A673 (cell line): ENCODE data around the gene TP53I13. TPM values are rescaled to one million over a fixed set of nuclear protein-coding genes. Genes with fewer than 3 reads are reported as not detected.

Experiments
- BruUV-seq: library from RNA; stranded (reverse); fragments of 400-500 nt; replicated peaks from 2 replicates; lab custom pipeline; 2021; lab: Mats Ljungman, UMichigan
- CTCF ChIA-PET: fragments of 300-600 bp; sonication (Branson Sonifier 250); formaldehyde crosslinking; loops from one replicate; lab custom pipeline; 2022; ENCODE audit warnings: antibody characterized with exemption; lab: Charles Lee
- POLR2A ChIA-PET: fragments of 300-600 bp; sonication (Branson Sonifier 250); formaldehyde crosslinking; loops from one replicate; lab custom pipeline; 2022; ENCODE audit warnings: antibody characterized with exemption; ENCODE audit not compliant: low non-redundant PET; lab: Charles Lee
- DNase-seq: peaks from one replicate; pipeline ENCODE4 v3.0.0-alpha.2; 2015; ENCODE audit warnings: low spot score
- H3K27ac ChIP-seq: fragments of 200-600 bp; sonication (generic); 2 replicates; pipeline ENCODE4 v1.5.1; 2016; ENCODE audit warnings: mixed run types, low read depth, mild to moderate bottlenecking, mixed read lengths, antibody characterized with exemption, low read length; ENCODE audit not compliant: poor library complexity, severe bottlenecking
- H3K27me3 ChIP-seq: fragments of 200-600 bp; sonication (generic); replicated peaks from 2 replicates; pipeline ENCODE4 v1.6.1; 2017; ENCODE audit warnings: mixed run types, low read depth, mild to moderate bottlenecking, mixed read lengths, antibody characterized with exemption, low read length; ENCODE audit not compliant: insufficient read depth, poor library complexity
- H3K36me3 ChIP-seq: fragments of 200-600 bp; sonication (generic); 2 replicates; pipeline ENCODE4 v1.6.1; 2016; ENCODE audit warnings: mixed run types, mild to moderate bottlenecking, mixed read lengths, antibody characterized with exemption, low read length; ENCODE audit not compliant: insufficient read depth, poor library complexity, severe bottlenecking
- H3K4me1 ChIP-seq: fragments of 200-600 bp; sonication (generic); 2 replicates; pipeline ENCODE4 v1.6.1; 2017; ENCODE audit warnings: mixed run types, mild to moderate bottlenecking, mixed read lengths, antibody characterized with exemption, low read length; ENCODE audit not compliant: insufficient read depth, poor library complexity, severe bottlenecking
- H3K4me3 ChIP-seq: fragments of 200-600 bp; sonication (generic); 2 replicates; pipeline ENCODE4 v1.5.1; 2016; ENCODE audit warnings: low read depth, mixed run types, mild to moderate bottlenecking, mixed read lengths, low read length; ENCODE audit not compliant: poor library complexity, severe bottlenecking
- H3K9me3 ChIP-seq: fragments of 200-600 bp; sonication (generic); 2 replicates; pipeline ENCODE4 v1.6.1; 2016; ENCODE audit warnings: mixed run types, low read depth, mild to moderate bottlenecking, mixed read lengths, antibody characterized with exemption, low read length; ENCODE audit not compliant: poor library complexity, severe bottlenecking
- CTCF ChIP-seq: fragments of 300-800, 200-600 bp; sonication (generic); conservative IDR thresholded peaks from 2 replicates; pipeline ENCODE4 v1.5.1; 2017; ENCODE audit warnings: low read depth, mild to moderate bottlenecking, antibody characterized with exemption, low read length, moderate library complexity, mixed read lengths
- EZH2 ChIP-seq: fragments of 200-600 bp; sonication (generic); IDR thresholded peaks from 2 replicates; pipeline ENCODE4 v1.6.1; 2017; ENCODE audit warnings: borderline replicate concordance, low read depth, mild to moderate bottlenecking, mixed read lengths, antibody characterized with exemption, low read length; ENCODE audit not compliant: poor library complexity, severe bottlenecking
- intact Hi-C: fragments of 100-400 bp; cut with micrococcal nuclease; formaldehyde crosslinking; loops from one replicate; pipeline ENCODE4 v1.10.0; 2022; ENCODE audit not compliant: unreplicated experiment
- total RNA-seq: library from RNA; stranded (reverse); gene quantifications from 2 replicates; pipeline ENCODE4 v1.2.3, GENCODE V29; 2021

The TP53I13 gene
- total RNA-seq, 1 experiment from 2014 or later, result 34.6 TPM

- TF ChIP-seq CTCF (no peak), EZH2 (no peak)
- no peak for DNase-seq
- Histone ChIP-seq H3K36me3 (peaks cover 57% of the 10 kb centered on the region), H3K4me1 (peaks cover 34% of the 10 kb centered on the region), H3K4me3 (no peak overlapping the region), H3K27me3 (no peaks in the 10 kb centered on the region), H3K27ac (no peak overlapping the region), H3K9me3 (no peaks in the 10 kb centered on the region)
- CTCF ChIA-PET, result no interaction called here
- BruUV-seq, result no TSS peak
- POLR2A ChIA-PET, result no interaction called here
- intact Hi-C loops, result loop anchor here (5.0 kb wide), 1 partner anchor 350 kb away; the partner anchor contains the start of gene SSH2
Observed at GRCh38 chr17:29582772-29583171, 14.3 kb downstream of the TP53I13 start.

GRCh38 chr17:29583324-29584248 lies 15.1 kb downstream of the TP53I13 start:
- Histone ChIP-seq H3K4me1 (peaks cover 33% of the 10 kb centered on the region), H3K9me3 (no peaks in the 10 kb centered on the region), H3K4me3 (no peak overlapping the region), H3K36me3 (peaks cover 50% of the 10 kb centered on the region), H3K27me3 (no peaks in the 10 kb centered on the region), H3K27ac (no peak overlapping the region)
- intact Hi-C loops, result loop anchor here (5.0 kb wide), 1 partner anchor 349 kb away; the partner anchor contains the start of gene SSH2
- no peak for DNase-seq
- POLR2A ChIA-PET, result no interaction called here
- TF ChIP-seq CTCF (no peak), EZH2 (no peak)
- no TSS peak for BruUV-seq
- CTCF ChIA-PET, result no interaction called here

GRCh38 chr17:29584452-29585079 lies 16.1 kb downstream of the TP53I13 start:
- TF ChIP-seq EZH2 (no peak), CTCF (no peak)
- CTCF ChIA-PET, result no interaction called here
- H3K27ac ChIP-seq, result peak overlapping the region; percentile 61
- BruUV-seq, result no TSS peak
- peaks cover 41% of the 10 kb centered on the region for H3K36me3 ChIP-seq
- POLR2A ChIA-PET, result no interaction called here
- DNase-seq, result no peak
- peaks cover 33% of the 10 kb centered on the region for H3K4me1 ChIP-seq
- no peaks in the 10 kb centered on the region for H3K9me3 ChIP-seq
- H3K27me3 ChIP-seq, result no peaks in the 10 kb centered on the region
- no peak overlapping the region for H3K4me3 ChIP-seq
- intact Hi-C loops, result loop anchor here (5.0 kb wide), 1 partner anchor 348 kb away; the partner anchor contains the start of gene SSH2
